WI38 (cell line): ENCODE measurements around the gene TANC1.
"Not testable (repeated sequence)": the region's sequence is repeated elsewhere in the genome, so short reads cannot be mapped to it uniquely, and the experiment has no call there.

Experiments
- H3K4me3 ChIP-seq: 2 replicates; pipeline ENCODE4 v1.5.1; 2011; ENCODE audit warnings: low read depth, mild to moderate bottlenecking, control low read depth, low read length
- CTCF ChIP-seq: IDR thresholded peaks from 2 replicates; pipeline ENCODE4 v1.5.1; 2012; ENCODE audit warnings: low read depth, mild to moderate bottlenecking, control low read depth, low read length

TANC1 gene

DNA sequence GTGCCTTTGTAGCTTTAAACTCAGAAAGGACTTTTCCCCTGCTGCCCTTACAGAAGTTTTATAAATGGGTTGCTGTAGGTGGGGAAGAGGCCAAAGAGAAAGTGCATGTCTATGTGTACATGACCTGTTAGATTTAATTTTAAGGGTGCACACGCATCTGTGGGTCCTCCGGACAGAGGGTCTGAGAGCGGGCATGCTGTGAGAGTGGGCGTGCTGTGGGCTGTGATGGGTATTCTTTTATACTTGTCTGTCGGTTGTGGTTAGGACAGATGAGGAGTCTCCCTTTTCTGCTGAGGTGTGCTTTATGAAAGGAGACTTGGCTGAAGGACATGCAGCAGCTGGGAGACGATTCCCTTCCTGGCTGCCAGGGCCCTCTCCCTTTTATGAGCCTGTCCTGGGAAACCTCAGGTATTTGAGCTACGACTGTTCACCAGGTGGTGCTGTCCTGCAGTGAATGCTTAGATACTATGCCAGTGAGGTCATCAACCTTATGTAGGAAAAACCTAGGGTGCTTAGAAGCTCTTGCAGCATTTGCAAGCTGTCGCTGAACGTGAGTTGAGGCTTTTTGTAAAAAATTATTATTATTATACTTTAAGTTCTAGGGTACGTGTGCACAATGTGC, 67.5 kb downstream of the TANC1 start:
- no peak for TF ChIP-seq CTCF
- no peak overlapping the region for H3K4me3 ChIP-seq

DNA sequence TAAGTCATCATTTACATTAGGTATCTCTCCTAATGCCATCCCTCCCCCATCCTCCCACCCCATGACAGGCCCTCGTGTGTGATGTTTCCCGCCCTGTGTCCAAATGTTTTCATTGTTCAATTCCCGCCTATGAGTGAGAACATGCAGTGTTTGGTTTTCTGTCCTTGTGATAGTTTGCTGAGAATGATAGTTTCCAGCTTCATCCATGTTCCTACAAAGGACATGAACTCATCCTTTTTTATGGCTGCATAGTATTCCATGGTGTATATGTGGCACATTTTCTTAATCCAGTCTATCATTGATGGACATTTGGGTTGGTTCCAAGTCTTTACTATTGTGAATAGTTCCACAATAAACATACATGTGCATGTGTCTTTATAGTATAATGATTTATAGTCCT, 68.0 kb downstream of the TANC1 start:
- H3K4me3 ChIP-seq = not testable (repeated sequence)

DNA sequence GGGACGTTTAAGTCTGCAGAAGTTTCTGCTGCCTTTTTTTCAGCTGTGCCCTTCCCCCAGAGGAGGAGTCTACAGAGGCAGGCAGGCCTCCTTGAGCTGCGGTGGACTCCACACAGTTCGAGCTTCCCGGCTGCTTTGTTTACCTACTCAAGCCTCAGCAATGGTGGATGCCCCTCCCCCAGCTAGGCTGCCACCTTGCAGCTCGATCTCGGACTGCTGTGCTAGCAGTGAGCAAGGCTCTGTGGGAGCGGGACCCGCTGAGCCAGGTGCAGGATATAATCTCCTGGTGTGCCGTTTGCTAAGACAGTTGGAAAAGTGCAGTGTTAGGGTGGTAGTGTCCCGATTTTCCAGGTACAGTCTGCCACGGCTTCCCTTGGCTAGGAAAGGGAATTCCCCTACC, 72.9 kb downstream of the TANC1 start:
- H3K4me3 ChIP-seq = not testable (repeated sequence)

DNA sequence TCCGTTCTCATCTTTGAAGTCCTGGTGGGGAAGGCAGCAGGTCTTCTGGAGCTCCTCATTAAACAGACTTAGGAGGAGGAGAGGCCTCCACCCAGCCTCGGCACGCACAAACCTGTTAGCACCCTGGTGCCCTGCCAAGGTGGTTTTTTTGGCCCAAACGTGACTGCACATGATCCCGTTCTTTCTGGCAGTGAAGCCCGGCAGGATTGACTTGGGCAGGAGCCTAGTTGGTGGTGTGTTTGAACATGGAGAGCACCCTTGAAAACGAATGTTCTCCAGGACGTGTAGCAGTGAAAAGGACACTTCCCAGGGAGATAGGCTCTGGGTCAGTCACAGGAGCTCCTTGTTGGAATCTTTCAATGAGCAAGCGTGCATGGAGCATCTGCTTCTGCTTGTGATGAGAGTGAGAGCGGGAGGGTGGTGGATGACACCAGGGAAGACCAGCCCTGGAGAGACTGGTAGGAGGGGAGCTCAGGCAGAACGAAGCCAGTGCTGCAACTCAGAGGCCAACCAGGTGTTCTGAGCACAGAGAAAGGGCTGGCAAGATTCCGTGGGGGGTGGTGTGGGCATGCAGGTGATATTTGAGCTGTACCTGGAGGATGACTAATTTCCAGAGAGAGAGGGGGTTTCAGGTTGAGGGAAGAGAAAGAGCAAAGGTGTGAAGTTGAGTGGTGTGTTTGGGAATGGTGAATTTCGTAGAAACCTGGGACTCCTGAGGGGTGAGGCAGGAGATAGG, 73.8 kb downstream of the TANC1 start:
- H3K4me3 ChIP-seq = no peak overlapping the region
- no peak for TF ChIP-seq CTCF

DNA sequence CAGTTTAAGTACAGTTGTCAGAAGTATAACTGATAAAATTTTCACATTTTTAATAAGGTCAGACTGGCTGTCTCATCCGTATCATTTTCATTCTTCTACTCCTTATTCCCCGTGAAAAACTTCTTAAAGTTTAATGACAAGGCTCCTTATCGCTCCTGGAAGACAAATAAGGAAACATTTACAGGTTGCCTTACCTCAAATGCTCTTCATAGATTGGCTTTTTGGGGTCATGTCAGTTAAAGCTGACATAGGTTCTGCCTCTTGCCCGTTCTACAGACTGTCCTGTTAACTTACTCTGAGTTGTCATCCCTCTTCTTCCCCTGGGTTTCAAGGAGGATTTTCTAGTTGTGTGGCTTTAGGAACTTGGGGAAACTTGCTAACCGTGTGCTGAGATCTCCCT, 75.3 kb downstream of the TANC1 start:
- H3K4me3 ChIP-seq = no peak overlapping the region
- TF ChIP-seq CTCF = no peak

GRCh38 chr2:159044804-159045286, 76.4 kb downstream of the TANC1 start:
- no peak for TF ChIP-seq CTCF
- H3K4me3 ChIP-seq = no peak overlapping the region

DNA sequence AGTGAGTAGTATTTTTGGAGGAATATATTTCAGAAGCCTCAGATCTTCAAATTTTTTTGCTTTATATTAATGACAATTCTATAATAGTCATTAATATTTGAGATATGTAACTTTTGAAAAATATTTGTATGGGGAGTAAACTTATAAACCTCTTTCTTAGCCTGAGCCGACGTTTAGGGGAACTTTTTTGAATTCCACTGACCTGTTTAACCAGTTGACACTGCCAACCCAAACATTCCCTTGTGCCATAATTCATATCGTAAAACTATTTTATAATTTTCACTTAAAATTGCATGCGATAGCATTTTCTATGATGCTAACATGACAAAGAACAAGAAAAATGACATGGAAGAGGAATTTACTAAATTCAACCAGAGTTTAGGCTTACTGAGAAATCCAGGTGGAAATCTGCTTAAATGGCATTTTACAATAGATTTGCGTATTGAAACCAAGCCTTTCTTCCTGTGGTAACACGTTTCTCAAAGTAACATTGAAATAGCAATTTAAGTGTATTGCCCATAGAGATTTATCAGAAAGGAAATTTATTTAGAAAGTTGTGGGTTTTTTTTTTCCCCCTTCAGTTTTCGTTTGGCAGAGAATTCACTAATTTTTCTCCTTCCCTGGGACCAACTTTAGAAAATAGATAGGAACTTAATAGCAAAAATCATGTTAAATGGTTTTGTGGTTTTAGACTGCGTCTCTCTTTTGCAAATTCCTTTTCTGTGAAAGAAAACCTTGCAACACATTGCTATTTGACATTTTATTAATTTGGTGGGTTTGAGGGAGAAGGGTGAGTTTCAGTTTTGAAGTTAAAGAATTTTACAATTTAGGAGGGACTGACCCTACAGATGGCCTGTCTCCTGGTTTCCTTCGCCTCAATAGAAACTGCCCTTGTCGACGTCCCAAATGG, 77.4 kb downstream of the TANC1 start:
- TF ChIP-seq CTCF = no peak
- no peak overlapping the region for H3K4me3 ChIP-seq

DNA sequence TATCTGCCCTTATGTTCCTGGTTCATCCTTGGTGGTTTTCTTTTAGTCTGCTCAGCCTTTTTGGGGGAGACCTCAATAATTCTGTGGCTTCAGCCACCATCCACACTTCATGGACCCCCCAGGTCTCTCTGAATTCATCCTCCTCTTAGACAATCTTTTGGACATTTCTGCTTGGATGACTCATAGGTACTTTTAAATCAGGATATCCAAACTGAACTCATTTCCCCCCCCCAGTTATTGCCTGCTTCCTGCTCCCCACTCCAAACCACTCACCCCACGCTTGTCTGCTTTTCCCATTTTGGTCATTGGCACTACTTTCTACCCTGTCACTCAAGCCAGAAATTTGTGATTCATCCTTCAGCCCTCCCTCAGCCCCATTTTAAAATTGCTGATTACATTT, 78.5 kb downstream of the TANC1 start:
- no peak overlapping the region for H3K4me3 ChIP-seq
- no peak for TF ChIP-seq CTCF
